Stimulated activated CD4-positive, alpha-beta T cell treated with anti-CD3 and anti-CD28 coated beads, Interleukin-2, amount 100 ng/mL, for 4 hours (primary cell): ENCODE results near the gene ERC1.
"Not testable (repeated sequence)": the region's sequence is repeated elsewhere in the genome, so short reads cannot be mapped to it uniquely, and the experiment has no call there.

Experiments used
- DNase-seq: peaks from one replicate; pipeline ENCODE4 v3.0.0-alpha.2; 2020; ENCODE audit warnings: low read depth

ERC1 gene

DNA sequence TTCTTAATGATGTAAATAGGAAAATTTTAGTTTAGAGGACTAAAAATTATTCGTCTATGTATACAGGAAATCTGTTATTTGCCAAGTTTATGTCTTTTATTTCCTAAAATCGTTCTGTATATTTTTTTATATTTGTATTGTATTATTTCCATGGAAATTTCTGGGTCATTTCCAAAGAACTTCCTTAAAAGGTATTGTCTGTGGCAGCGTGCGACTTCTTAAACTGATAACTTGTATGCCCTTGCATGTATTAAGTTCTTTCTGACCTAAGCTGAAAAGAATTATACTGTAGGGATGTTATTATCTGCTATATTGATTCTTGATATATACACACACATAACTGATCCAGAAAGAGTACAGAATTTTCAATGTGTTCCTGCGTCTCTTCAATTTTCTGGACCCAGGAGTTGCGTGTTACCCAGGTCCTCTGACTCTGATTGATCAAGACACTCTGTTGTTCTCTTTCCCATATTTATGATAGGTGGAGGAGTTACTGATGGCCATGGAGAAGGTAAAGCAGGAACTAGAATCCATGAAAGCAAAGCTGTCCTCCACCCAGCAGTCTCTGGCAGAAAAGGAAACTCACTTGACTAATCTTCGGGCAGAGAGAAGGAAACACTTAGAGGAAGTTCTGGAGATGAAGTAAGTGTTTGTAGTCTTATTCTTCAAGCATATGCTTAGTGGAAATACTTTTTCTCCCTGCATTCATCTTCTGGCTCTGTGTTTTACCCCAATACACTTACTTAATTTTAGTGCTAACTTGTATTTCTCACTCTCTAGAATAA lies 298.5 kb downstream of the ERC1 start:
- DNase-seq, result no peak

DNA sequence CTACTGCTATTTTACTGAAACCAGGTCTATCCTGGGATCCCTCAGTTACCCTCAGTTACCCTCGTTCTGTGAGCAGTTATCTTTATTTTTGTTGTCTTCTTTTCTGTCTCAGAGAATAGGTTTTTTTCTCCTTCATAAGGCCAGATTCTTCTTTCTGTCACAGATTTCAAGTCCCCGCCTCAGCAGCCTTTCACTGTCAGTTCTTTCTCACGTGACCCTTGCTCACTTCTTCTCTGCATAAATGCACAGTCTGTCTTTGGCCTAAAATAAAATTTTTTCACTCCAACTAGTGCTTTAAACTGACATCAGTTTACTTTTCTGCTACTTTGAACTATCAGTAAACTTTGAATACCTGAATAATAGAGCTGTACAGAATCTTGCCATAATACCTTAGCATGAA lies 299.7 kb downstream of the ERC1 start:
- DNase-seq, result no peak

- DNase-seq, result no peak
Observed at GRCh38 chr12:1291601-1292332, 300.7 kb downstream of the ERC1 start.

GRCh38 chr12:1293901-1294300 lies 302.9 kb downstream of the ERC1 start:
- DNase-seq, result no peak

DNA sequence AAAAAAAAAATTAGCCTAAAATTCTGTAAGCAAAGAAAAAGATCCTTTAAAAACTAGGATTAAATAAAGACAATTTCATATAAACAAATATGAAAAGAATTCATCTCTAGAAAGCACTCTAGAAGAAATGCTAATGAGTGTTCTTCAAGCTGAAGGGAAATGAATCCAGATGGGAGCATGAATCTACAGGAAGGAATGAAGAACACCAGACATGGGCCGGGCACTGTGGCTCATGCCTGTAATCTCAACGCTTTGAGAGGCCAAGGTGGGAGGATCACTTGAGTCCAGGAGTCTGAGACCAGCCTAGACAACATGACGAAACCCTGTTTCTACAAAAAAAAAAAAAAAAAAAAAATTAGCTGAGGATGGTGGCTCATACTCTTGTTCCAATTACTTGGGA lies 306.2 kb downstream of the ERC1 start:
- no peak for DNase-seq

DNA sequence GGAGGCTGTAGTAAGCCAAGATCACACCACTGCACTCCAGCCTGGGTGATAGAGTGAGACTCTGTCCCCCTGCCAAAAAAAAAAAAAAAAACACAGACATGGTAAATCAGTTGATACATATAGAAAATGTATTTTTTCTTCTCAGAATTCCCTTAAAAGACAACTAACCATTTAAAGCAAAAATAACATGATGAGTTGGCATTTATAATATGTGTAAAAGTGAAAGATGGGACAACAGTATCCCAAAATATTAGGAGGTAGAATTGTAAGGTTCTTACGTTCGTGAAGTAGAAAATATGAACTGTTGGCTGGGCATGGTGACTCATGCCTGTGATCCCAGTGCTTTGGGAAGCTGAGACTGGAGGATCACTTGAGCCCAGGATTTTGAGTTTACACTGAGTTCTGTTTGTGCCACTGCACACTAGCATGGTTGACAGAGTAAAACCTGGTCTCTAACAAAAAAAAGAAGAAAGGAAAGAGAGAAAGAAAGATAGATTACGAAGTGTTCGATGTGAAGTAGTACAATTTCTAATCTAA lies 306.7 kb downstream of the ERC1 start:
- no peak for DNase-seq

GRCh38 chr12:1300460-1300859 lies 309.4 kb downstream of the ERC1 start:
- no peak for DNase-seq

- no peak for DNase-seq
Observed at GRCh38 chr12:1302201-1302870, 311.3 kb downstream of the ERC1 start.

- DNase-seq, result no peak
Observed at GRCh38 chr12:1305063-1305434, 314.0 kb downstream of the ERC1 start.

DNA sequence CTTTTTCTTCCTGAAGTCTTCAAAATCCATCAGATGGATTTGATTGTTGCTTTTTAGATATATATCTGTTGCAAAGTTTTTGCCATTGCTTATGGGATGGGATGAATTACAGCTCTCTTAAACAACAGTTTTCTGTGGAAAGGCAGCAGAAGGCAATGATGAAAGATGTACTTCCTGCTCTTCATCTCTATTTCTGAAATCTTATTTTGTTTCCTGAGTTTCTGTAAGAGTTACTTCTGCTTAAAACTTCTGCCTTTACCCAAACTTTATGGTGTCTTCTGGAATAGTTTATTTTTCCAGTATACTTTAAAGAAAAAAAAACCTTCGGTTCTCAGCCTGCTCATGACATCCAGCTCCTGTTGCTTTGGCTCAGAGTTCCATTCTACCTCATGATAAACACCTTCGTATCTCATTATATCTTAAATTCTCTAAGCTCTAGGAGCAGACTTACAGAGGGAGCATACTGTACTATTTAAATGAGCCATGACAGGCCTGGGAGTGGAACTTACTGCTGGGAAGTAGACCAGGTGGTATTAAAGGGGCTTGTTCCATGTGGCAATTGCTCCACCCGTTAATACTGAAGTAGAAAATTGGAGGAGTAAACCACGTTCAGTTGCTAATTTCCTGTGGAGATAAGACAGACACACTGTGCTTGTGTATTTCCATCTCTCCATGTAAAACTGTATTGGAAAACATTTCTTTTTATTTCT lies 314.9 kb downstream of the ERC1 start:
- DNase-seq, result no peak

- no peak for DNase-seq
Observed at GRCh38 chr12:1306817-1307216, 315.8 kb downstream of the ERC1 start.

- no peak for DNase-seq
Observed at GRCh38 chr12:1307796-1308195, 316.8 kb downstream of the ERC1 start.

DNA sequence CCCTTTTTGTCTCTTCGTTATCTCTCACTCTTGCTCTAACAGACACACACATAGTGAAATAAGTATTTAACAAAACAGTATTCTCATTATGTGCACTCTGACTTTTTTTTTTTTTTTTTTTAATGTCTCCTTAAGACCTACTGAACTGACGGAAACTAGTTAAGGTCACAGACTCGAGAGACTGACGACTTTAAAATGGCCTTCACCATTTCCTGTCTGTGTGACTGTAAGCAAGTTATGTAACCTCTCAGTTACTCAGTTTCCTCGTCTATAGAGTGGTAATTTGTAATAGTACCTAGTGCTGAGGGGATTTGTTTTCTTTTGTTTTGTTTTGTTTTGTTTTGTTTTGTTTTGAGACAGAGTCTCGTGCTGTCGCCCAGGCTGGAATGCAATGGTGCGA lies 318.6 kb downstream of the ERC1 start:
- DNase-seq, result no peak

- no peak for DNase-seq
Observed at GRCh38 chr12:1310653-1311052, 319.6 kb downstream of the ERC1 start.

GRCh38 chr12:1311145-1311544 lies 320.1 kb downstream of the ERC1 start:
- no peak for DNase-seq

GRCh38 chr12:1313906-1314305 lies 322.9 kb downstream of the ERC1 start:
- no peak for DNase-seq

- DNase-seq, result no peak
Observed at GRCh38 chr12:1314523-1314922, 323.5 kb downstream of the ERC1 start.

DNA sequence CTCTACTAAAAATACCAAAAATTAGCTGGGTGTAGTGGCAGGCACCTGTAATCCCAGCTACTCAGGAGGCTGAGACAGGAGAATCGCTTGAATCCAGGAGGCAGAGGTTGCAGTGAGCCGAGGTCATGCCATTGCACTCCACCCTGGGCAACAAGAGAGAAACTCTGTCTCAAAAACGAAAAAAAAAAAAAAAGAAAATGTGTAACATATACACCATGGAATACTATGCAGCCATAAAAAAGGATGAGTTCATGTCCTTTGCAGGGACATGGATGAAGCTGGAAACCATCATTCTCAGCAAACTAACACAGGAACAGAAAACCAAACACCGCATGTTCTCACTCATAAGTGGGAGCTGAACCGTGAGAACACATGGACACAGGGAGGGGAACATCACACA lies 326.0 kb downstream of the ERC1 start:
- DNase-seq, result not testable (repeated sequence)

- DNase-seq, result no peak
Observed at GRCh38 chr12:1318327-1319031, 327.5 kb downstream of the ERC1 start.

DNA sequence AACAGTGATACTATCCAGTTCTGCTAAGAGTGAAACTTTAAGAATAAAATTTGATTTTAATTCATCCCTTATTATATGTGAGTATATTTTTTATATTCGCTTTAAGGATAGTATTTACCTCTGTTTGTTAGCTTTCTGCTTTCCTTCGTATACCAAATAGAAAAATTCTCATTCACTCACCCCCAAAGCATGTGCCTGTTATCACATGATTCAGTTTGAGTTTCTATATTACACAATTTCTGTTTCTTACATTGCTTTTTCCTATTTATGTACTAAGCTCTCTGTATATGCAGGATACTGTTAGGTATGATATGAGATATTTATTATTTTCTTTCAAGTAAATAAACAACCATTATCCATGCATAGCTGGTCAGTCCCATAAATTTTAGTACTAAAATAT lies 328.2 kb downstream of the ERC1 start:
- DNase-seq, result no peak

DNA sequence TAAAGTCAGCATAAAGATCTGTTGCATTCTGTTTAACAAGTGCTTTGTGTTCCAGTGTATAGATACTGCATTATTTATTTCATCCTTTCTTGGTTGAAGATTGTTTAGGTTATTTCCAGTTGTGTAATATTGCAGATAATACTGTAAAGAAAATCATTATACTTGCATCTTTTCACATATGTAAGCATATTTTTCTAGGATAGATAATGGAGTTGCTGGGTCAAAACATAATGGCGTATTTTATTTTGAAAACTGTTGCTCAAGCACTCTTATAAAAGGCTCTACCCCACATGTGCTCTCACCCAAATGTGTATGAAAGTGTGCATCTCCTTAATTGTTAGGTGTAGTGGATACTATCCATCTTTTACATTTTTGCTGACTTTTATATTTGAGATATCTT lies 329.0 kb downstream of the ERC1 start:
- no peak for DNase-seq

- DNase-seq, result no peak
Observed at GRCh38 chr12:1322821-1323220, 331.8 kb downstream of the ERC1 start.
